Activated naive CD4-positive, alpha-beta T cell treated with anti-CD3 and anti-CD28 coated beads for 36 hours (primary cell): ENCODE data around the gene MOBP. TPM values are rescaled to one million over a fixed set of nuclear protein-coding genes. Genes with fewer than 3 reads are reported as not detected.
"Not testable (repeated sequence)": the region's sequence is repeated elsewhere in the genome, so short reads cannot be mapped to it uniquely, and the experiment has no call there.

Source experiments
- CTCF ChIA-PET: fragments of 350-600 bp; sonication (Branson Sonifier 250); formaldehyde crosslinking; loops from one replicate; lab custom pipeline; 2021; ENCODE audit warnings: antibody characterized with exemption; lab: Charles Lee
- DNase-seq: peaks from one replicate; pipeline ENCODE4 v3.0.0-alpha.2; 2020
- H3K27ac Mint-ChIP-seq: one replicate; pipeline ENCODE4 v1.8.0; 2021; ENCODE audit warnings: mild to moderate bottlenecking, mixed read lengths
- H3K27me3 Mint-ChIP-seq: one replicate; pipeline ENCODE4 v1.8.0; 2021; ENCODE audit warnings: low read depth, mixed read lengths
- H3K36me3 Mint-ChIP-seq: one replicate; pipeline ENCODE4 v1.8.0; 2021; ENCODE audit warnings: low read depth, mixed read lengths
- H3K4me1 Mint-ChIP-seq: one replicate; pipeline ENCODE4 v1.8.0; 2021; ENCODE audit warnings: low read depth, mixed read lengths
- H3K4me3 Mint-ChIP-seq: one replicate; pipeline ENCODE4 v1.8.0; 2021; ENCODE audit warnings: mild to moderate bottlenecking, moderate library complexity, mixed read lengths
- H3K9me3 Mint-ChIP-seq: one replicate; pipeline ENCODE4 v1.8.0; 2021; ENCODE audit warnings: mixed read lengths
- intact Hi-C: fragments of 100-400 bp; cut with micrococcal nuclease; formaldehyde crosslinking; loops from one replicate; pipeline ENCODE4 v1.15.1; 2023
- total RNA-seq, 2 experiments: library from RNA; stranded (reverse); gene quantifications; one replicate each; pipeline ENCODE4 v1.2.3, GENCODE V29; 2021

Gene MOBP
- total RNA-seq, 2 experiments from 2014 or later: not detected

GRCh38 chr3:39435006-39435748 lies 32.3 kb upstream of the MOBP start:
- Mint-ChIP-seq H3K4me3 (no peak overlapping the region), H3K27me3 (peaks cover 8% of the 10 kb centered on the region), H3K9me3 (no peaks in the 10 kb centered on the region), H3K4me1 (no peaks in the 10 kb centered on the region), H3K27ac (no peak overlapping the region), H3K36me3 (no peaks in the 10 kb centered on the region)
- intact Hi-C loops: no loop called here
- CTCF ChIA-PET: interaction anchor here (0.9 kb wide), 1 partner anchor 756 kb away, joined by 4 read pairs; no protein-coding TSS in a partner anchor
- DNase-seq: no peak

GRCh38 chr3:39438880-39439279 lies 28.6 kb upstream of the MOBP start:
- Mint-ChIP-seq H3K27me3 (no peaks in the 10 kb centered on the region), H3K4me1 (no peaks in the 10 kb centered on the region), H3K27ac (no peak overlapping the region), H3K4me3 (no peak overlapping the region), H3K36me3 (no peaks in the 10 kb centered on the region), H3K9me3 (no peaks in the 10 kb centered on the region)
- intact Hi-C loops: no loop called here
- no peak for DNase-seq
- CTCF ChIA-PET: interaction anchor here (0.5 to 2.6 kb wide), 3 partner anchors 9 to 1687 kb away, joined by 3 to 5 read pairs (median 5); no protein-coding TSS in a partner anchor

GRCh38 chr3:39440316-39440715 lies 27.2 kb upstream of the MOBP start:
- H3K36me3 Mint-ChIP-seq: no peaks in the 10 kb centered on the region
- no peaks in the 10 kb centered on the region for H3K27me3 Mint-ChIP-seq
- no peak overlapping the region for H3K27ac Mint-ChIP-seq
- CTCF ChIA-PET: interaction anchor here (1.5 to 2.6 kb wide), 2 partner anchors 7 to 58 kb away, joined by 5 read pairs; no protein-coding TSS in a partner anchor
- DNase-seq: no peak
- no peaks in the 10 kb centered on the region for H3K4me1 Mint-ChIP-seq
- no peak overlapping the region for H3K4me3 Mint-ChIP-seq
- no peaks in the 10 kb centered on the region for H3K9me3 Mint-ChIP-seq
- intact Hi-C loops: no loop called here

- Mint-ChIP-seq H3K36me3 (no peaks in the 10 kb centered on the region), H3K9me3 (no peaks in the 10 kb centered on the region), H3K27ac (no peak overlapping the region), H3K4me3 (no peak overlapping the region), H3K27me3 (no peaks in the 10 kb centered on the region), H3K4me1 (no peaks in the 10 kb centered on the region)
- intact Hi-C loops: no loop called here
- CTCF ChIA-PET: interaction anchor here (0.6 to 0.7 kb wide), 3 partner anchors 10 to 282 kb away, joined by 3 to 4 read pairs (median 3); no protein-coding TSS in a partner anchor
- no peak for DNase-seq
Observed at GRCh38 chr3:39443530-39443929, 23.9 kb upstream of the MOBP start.

GRCh38 chr3:39445927-39446326 lies 21.6 kb upstream of the MOBP start:
- CTCF ChIA-PET: interaction anchor here (0.7 to 4.5 kb wide), 8 partner anchors 24 to 733 kb away, joined by 3 to 59 read pairs (median 4); no protein-coding TSS in a partner anchor
- Mint-ChIP-seq H3K4me3 (no peak overlapping the region), H3K27ac (no peak overlapping the region), H3K27me3 (no peaks in the 10 kb centered on the region), H3K4me1 (no peaks in the 10 kb centered on the region), H3K36me3 (no peaks in the 10 kb centered on the region), H3K9me3 (no peaks in the 10 kb centered on the region)
- no peak for DNase-seq
- intact Hi-C loops: loop anchor here (2.0 kb wide), 1 partner anchor 545 kb away; no protein-coding TSS in a partner anchor

DNA sequence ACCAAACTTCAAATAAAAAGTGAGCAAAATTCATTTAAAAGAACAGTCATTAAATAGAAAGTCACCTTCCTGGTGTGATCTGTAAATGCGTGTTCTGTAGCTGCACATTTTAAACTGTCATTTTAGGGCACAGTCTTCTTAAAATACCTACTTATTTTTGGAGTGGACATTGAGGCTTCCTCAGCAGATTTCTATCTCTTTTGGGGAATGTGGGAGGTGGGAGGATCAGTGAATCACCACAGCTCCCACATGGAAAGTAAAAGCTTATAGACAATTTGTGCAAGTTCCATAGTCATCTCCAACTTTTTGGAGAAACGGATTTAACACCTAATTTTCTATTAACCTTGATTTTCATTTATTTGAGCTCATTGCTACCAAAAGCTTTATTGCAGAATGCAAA lies 21.0 kb upstream of the MOBP start:
- H3K9me3 Mint-ChIP-seq: no peaks in the 10 kb centered on the region
- H3K36me3 Mint-ChIP-seq: no peaks in the 10 kb centered on the region
- no peak for DNase-seq
- no peak overlapping the region for H3K27ac Mint-ChIP-seq
- intact Hi-C loops: loop anchor here (2.0 kb wide), 1 partner anchor 544 kb away; no protein-coding TSS in a partner anchor
- no peaks in the 10 kb centered on the region for H3K4me1 Mint-ChIP-seq
- CTCF ChIA-PET: interaction anchor here (0.7 to 4.5 kb wide), 14 partner anchors 13 to 732 kb away, joined by 3 to 59 read pairs (median 5); no protein-coding TSS in a partner anchor
- H3K27me3 Mint-ChIP-seq: no peaks in the 10 kb centered on the region
- H3K4me3 Mint-ChIP-seq: no peak overlapping the region

- Mint-ChIP-seq H3K36me3 (no peaks in the 10 kb centered on the region), H3K9me3 (no peaks in the 10 kb centered on the region), H3K27ac (no peak overlapping the region), H3K4me3 (no peak overlapping the region), H3K27me3 (no peaks in the 10 kb centered on the region), H3K4me1 (no peaks in the 10 kb centered on the region)
- peak; percentile 78 for DNase-seq
- CTCF ChIA-PET: interaction anchor here (0.5 to 4.5 kb wide), 15 partner anchors 8 to 202 kb away, joined by 3 to 59 read pairs (median 5); no protein-coding TSS in a partner anchor
- intact Hi-C loops: loop anchor here (1.0 to 2.0 kb wide), 4 partner anchors 42 to 731 kb away; partner anchors contain the start of gene RPSA
Observed at GRCh38 chr3:39447637-39448483, 19.6 kb upstream of the MOBP start.

- no peaks in the 10 kb centered on the region for H3K9me3 Mint-ChIP-seq
- H3K4me1 Mint-ChIP-seq: no peaks in the 10 kb centered on the region
- no peaks in the 10 kb centered on the region for H3K36me3 Mint-ChIP-seq
- CTCF ChIA-PET: interaction anchor here (1.2 to 4.5 kb wide), 5 partner anchors 9 to 743 kb away, joined by 3 to 59 read pairs (median 7); no protein-coding TSS in a partner anchor
- no peak for DNase-seq
- intact Hi-C loops: loop anchor here (1.0 kb wide), 3 partner anchors 42 to 731 kb away; partner anchors contain the start of gene RPSA
- H3K4me3 Mint-ChIP-seq: no peak overlapping the region
- H3K27me3 Mint-ChIP-seq: no peaks in the 10 kb centered on the region
- H3K27ac Mint-ChIP-seq: no peak overlapping the region
Observed at GRCh38 chr3:39448506-39449233, 18.8 kb upstream of the MOBP start.

GRCh38 chr3:39449796-39450195 lies 17.7 kb upstream of the MOBP start:
- Mint-ChIP-seq H3K4me1 (no peaks in the 10 kb centered on the region), H3K4me3 (no peak overlapping the region), H3K9me3 (no peaks in the 10 kb centered on the region), H3K36me3 (no peaks in the 10 kb centered on the region), H3K27ac (no peak overlapping the region), H3K27me3 (no peaks in the 10 kb centered on the region)
- DNase-seq: no peak
- CTCF ChIA-PET: interaction anchor here (1.2 to 1.5 kb wide), 2 partner anchors 43 to 742 kb away, joined by 3 to 4 read pairs; no protein-coding TSS in a partner anchor
- intact Hi-C loops: no loop called here

GRCh38 chr3:39453134-39453533 lies 14.3 kb upstream of the MOBP start:
- CTCF ChIA-PET: interaction anchor here (0.6 to 0.9 kb wide), 3 partner anchors 10 to 540 kb away, joined by 3 to 4 read pairs (median 3); no protein-coding TSS in a partner anchor
- Mint-ChIP-seq H3K36me3 (no peaks in the 10 kb centered on the region), H3K4me1 (no peaks in the 10 kb centered on the region), H3K4me3 (no peak overlapping the region), H3K27ac (no peak overlapping the region), H3K9me3 (no peaks in the 10 kb centered on the region), H3K27me3 (no peaks in the 10 kb centered on the region)
- no peak for DNase-seq
- intact Hi-C loops: no loop called here

DNA sequence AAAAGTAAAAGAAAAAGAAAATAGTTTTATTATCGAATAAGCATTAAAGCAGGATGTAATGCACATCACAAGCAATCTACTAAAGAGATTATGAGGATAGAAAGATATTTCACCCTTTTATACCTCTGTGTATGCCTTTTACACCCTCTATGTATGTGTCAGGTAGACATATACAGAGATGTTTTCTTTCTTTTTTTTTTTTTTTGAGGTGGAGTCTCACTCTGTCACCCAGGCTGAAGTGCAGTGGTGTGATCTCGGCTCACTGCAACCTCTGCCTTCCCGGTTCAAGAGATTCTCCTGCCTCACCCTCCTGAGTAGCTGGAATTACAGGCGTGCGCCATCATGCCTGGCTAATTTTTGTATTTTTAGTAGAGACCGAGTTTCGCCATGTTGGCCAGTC lies 13.6 kb upstream of the MOBP start:
- H3K4me1 Mint-ChIP-seq, H3K27ac Mint-ChIP-seq, H3K27me3 Mint-ChIP-seq, H3K4me3 Mint-ChIP-seq, intact Hi-C loops, H3K9me3 Mint-ChIP-seq, H3K36me3 Mint-ChIP-seq, DNase-seq: not testable (repeated sequence)
- CTCF ChIA-PET: interaction anchor here (0.7 kb wide), 3 partner anchors 95 to 192 kb away, joined by 3 to 5 read pairs (median 4); no protein-coding TSS in a partner anchor
